Activated CD4-positive, alpha-beta T cell treated with anti-CD3 and anti-CD28 coated beads, Interleukin-2, amount 10 ng/mL, durations not matched to agents 24 days and 14 days (primary cell): Measurements from ENCODE around the gene SLC43A3. TPM values are rescaled to one million over a fixed set of nuclear protein-coding genes. Genes with fewer than 3 reads are reported as not detected.

Experiments
- DNase-seq: peaks from one replicate; pipeline ENCODE4 v3.0.0; 2022
- H3K27ac Mint-ChIP-seq: one replicate; pipeline ENCODE4 v1.8.0; 2022; ENCODE audit warnings: mild to moderate bottlenecking, mixed read lengths
- H3K27me3 Mint-ChIP-seq: one replicate; pipeline ENCODE4 v1.8.0; 2022; ENCODE audit warnings: mixed read lengths
- H3K36me3 Mint-ChIP-seq: one replicate; pipeline ENCODE4 v1.8.0; 2022; ENCODE audit warnings: low read depth, mild to moderate bottlenecking, mixed read lengths
- H3K4me1 Mint-ChIP-seq: one replicate; pipeline ENCODE4 v1.8.0; 2021; ENCODE audit warnings: mixed read lengths
- H3K4me3 Mint-ChIP-seq: one replicate; pipeline ENCODE4 v1.8.0; 2022; ENCODE audit warnings: mild to moderate bottlenecking, moderate library complexity, mixed read lengths
- H3K9me3 Mint-ChIP-seq: one replicate; pipeline ENCODE4 v1.8.0; 2021; ENCODE audit warnings: mixed read lengths
- intact Hi-C: fragments of 100-400 bp; cut with micrococcal nuclease; formaldehyde crosslinking; loops from one replicate; pipeline ENCODE4 v1.15.1; 2023
- total RNA-seq: library from RNA; stranded (reverse); gene quantifications from 2 replicates; pipeline ENCODE4 v1.2.3, GENCODE V29; 2022

Gene SLC43A3
- total RNA-seq, 1 donor from 2014 or later: 261 TPM

DNA sequence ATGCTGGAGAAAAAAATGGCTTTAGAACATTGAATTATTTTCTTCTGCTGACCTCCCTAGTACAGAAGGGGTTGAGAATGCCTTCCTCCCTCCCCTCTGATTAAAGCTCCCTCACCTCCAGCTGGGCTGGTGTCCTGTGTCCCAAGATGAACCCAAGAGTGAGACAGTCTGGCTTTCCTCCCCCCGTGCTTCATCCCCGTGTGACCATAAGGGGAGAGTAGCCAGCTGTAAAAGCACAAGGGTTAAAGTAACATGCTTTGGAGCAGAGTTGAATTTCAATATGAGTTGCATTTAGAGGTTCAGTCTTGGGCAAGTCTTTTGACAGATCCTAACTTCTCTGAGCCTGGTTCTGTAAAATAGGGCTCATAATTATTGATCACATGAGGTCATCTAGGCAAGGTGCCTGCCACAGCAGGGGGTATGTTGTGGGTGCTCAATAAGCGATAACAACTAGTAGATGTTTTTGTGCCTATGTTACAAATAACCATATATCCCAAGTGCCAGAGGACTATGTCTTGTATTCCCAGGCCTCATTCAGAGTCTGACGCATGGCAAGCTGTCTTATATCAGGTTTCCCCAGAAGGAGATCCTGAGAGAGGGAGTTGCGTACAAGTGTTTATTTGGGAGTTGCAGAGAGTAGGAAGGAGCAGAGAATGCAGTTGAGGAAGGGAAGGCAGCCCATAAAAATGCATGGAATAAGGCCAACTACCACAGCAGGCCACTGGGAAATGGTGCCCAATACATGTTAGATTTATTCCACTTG, 40.6 kb downstream of the SLC43A3 start:
- Mint-ChIP-seq H3K4me3 (no peak overlapping the region), H3K9me3 (no peaks in the 10 kb centered on the region), H3K4me1 (no peaks in the 10 kb centered on the region), H3K27ac (no peak overlapping the region), H3K36me3 (no peaks in the 10 kb centered on the region), H3K27me3 (peaks cover 8% of the 10 kb centered on the region)
- DNase-seq: no peak
- intact Hi-C loops: no loop called here

DNA sequence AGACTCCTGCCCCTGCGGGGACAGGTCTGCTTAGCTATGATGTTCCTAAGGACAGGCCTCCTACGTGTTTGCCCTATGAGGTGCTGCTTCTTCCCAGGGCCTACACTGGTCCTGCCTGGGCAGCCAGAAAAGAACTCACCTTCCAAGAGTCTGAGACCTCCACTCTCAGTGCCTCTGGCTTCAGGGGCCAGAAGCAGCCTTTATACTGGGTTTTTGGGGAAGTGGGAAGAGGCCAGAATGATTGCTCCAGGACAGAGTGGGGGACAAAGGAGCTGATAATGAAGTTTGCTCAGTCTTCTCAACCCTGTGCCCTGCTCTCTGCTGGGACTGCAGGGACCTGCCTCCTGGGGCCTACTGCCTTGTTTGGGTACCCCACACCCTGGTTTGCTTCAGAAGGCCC, 45.9 kb downstream of the SLC43A3 start, which contains the start of gene PRG3:
Gene PRG3 (minus strand): TSS at position 176 of the 400 bp plus-strand sequence. CDS start 442 bp downstream, outside the sequence.
- no peaks in the 10 kb centered on the region for H3K4me1 Mint-ChIP-seq
- H3K9me3 Mint-ChIP-seq: no peaks in the 10 kb centered on the region
- intact Hi-C loops: no loop called here
- no peaks in the 10 kb centered on the region for H3K36me3 Mint-ChIP-seq
- no peak within 1 kb of the TSS for H3K27ac Mint-ChIP-seq
- DNase-seq: no peak
- no peak within 1 kb of the TSS for H3K4me3 Mint-ChIP-seq
- peaks cover 6% of the 10 kb centered on the region for H3K27me3 Mint-ChIP-seq

DNA sequence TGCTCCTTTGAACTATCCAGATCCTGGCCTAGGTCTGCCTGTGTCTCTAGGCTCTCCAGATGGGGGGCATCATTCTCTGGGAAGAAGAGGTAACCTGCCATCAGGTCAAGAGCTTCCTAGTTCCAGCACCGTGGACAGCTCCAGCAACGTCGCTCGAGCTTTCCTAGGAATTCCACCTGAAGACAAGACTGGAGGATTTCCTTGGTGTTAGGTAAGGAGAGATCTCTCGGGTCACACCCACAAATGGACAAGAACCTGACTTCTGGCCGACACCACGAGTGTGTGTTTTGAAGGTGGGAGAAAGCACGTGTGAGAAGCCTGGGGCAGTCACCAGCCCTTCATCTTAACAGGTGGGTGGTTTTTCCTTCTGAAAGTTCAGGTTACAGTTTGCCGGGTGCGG, 47.2 kb downstream of the SLC43A3 start:
- intact Hi-C loops: no loop called here
- Mint-ChIP-seq H3K27me3 (peaks cover 6% of the 10 kb centered on the region), H3K4me3 (no peak overlapping the region), H3K27ac (no peak overlapping the region), H3K9me3 (no peaks in the 10 kb centered on the region), H3K4me1 (no peaks in the 10 kb centered on the region), H3K36me3 (no peaks in the 10 kb centered on the region)
- no peak for DNase-seq

DNA sequence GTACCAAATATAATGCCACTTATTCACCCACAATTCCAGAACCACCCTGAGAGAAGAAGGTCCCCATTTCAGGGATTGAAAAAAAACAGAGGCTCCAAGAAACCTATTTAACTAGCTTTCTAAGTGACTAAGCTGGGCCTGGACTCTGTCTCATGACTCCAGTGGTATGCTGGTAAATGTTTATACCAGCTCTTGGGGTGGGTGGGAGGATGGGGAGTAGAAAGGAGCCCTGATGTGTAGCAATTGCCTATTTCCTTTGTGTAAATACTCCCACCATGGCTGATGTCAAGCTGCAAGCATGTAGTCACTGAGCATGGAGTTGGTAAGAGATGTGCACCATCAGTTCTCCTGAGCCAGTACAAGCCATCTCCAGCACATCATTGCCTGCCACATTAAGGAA, 48.7 kb downstream of the SLC43A3 start:
- Mint-ChIP-seq H3K4me1 (no peaks in the 10 kb centered on the region), H3K27ac (no peak overlapping the region), H3K9me3 (no peaks in the 10 kb centered on the region), H3K27me3 (peaks cover 6% of the 10 kb centered on the region), H3K36me3 (no peaks in the 10 kb centered on the region), H3K4me3 (no peak overlapping the region)
- intact Hi-C loops: no loop called here
- no peak for DNase-seq

DNA sequence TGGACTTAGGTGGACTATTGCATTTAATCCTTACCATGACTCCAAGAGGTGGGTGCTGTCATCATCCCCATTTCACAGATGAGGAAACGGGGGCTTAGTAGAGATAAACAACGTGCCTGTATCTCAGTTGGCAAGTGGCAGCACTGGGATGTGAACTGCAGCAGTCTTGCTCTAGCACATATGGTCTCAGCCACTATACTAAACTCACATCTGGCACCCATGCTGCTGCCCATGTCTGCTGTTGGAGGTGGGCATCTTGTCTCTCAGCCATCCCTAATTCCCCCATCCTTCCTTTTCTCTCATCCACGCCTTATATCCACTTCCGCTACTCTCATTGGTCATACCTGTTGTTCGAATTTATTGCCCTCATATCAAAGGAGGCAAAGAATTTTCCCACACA, 49.8 kb downstream of the SLC43A3 start:
- peaks cover under 1% of the 10 kb centered on the region for H3K27me3 Mint-ChIP-seq
- no peaks in the 10 kb centered on the region for H3K4me1 Mint-ChIP-seq

DNA sequence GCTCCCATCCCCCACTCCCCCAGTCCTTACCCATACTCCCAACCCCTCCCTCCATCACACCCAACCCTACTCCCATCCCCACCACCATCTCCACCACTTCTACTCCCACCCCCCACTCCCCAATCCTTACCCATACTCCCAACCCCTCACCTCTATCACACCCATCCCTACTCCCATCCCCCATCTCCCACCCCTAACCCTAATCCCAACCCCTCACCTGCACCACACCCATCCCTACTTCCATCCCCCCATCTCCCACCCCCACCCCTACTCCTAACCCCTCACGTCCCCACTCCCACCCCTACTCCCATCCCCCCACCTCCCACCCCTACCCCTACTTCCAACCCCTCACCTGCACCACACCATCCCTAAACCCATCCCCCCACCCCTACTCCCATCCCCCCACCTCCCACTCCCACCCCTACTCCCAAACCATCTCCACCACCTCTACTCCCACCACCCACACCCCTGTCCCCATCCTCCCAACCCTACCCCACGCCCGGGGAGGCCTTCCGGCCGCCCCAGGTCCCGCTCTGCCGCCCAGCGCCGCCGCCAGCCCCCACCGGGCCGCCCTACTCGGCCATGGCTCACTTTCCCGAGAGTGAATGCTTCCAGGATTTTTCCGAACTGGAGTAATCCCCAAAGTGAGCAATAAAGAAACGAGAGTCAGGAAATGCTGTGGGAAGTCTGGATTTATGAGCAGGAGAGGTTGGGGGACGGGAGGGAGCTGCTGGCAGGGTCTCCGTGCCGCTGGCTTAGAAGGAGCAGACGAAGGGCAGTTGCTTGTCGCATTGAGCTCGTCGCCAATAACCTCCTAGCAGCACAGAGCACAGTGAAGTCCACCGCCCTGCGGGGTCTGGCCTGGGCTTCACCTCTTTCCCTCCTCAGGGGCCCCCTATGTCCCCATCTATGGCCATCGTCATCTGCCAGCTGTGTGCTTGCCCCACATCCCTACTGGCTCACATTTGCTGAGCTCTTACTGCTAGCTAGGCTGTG, 50.5 kb downstream of the SLC43A3 start:
- DNase-seq: no peak
- Mint-ChIP-seq H3K27ac (no peak overlapping the region), H3K27me3 (no peaks in the 10 kb centered on the region), H3K36me3 (no peaks in the 10 kb centered on the region), H3K4me3 (no peak overlapping the region), H3K9me3 (no peaks in the 10 kb centered on the region), H3K4me1 (no peaks in the 10 kb centered on the region)
- intact Hi-C loops: no loop called here

More for the DNA sequence above, 49.8 kb downstream of the SLC43A3 start:
- intact Hi-C loops: no loop called here
- H3K36me3 Mint-ChIP-seq: no peaks in the 10 kb centered on the region
- H3K4me3 Mint-ChIP-seq: no peak overlapping the region
- no peaks in the 10 kb centered on the region for H3K9me3 Mint-ChIP-seq
- no peak overlapping the region for H3K27ac Mint-ChIP-seq
- no peak for DNase-seq

DNA sequence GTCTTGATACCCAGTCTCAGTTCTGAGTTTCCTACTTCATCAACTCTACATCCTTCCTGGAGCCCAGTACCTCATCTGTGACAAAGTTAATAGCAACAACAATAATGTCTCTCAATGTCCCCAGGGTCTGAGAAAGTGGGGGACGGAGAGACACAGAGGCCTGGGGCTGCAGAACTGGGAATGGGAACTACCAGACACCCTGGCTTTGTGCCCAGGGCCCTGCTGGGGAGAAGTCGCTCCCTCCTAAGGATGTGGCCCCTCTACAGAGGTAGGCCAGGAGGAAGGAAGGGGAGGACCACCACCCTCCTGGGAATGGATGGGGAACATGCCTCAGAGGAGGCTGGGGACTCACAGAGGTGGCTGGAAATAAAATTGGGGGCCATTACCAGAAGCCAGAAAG, 51.4 kb downstream of the SLC43A3 start:
- no peak overlapping the region for H3K27ac Mint-ChIP-seq
- no peak for DNase-seq
- H3K4me1 Mint-ChIP-seq: no peaks in the 10 kb centered on the region
- H3K27me3 Mint-ChIP-seq: no peaks in the 10 kb centered on the region
- no peak overlapping the region for H3K4me3 Mint-ChIP-seq
- intact Hi-C loops: no loop called here
- H3K9me3 Mint-ChIP-seq: no peaks in the 10 kb centered on the region
- H3K36me3 Mint-ChIP-seq: no peaks in the 10 kb centered on the region

DNA sequence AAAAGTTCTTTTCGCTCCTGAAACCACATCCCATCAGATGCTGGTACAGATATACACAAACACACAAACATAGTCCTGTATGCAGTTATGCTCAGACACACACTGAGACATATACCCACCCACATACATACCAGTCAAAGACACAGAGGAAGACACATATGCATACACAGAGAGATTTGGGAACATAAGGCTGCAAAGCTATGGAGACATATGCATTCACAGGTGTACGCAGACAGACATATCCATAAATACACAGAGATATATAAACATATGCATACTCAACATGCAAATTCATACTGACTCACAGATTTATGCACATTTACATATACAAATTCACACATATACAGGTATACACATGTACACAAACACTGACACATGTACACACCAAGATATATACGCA, 52.0 kb downstream of the SLC43A3 start:
- H3K4me1 Mint-ChIP-seq: no peaks in the 10 kb centered on the region
- DNase-seq: no peak
- no peak overlapping the region for H3K4me3 Mint-ChIP-seq

DNA sequence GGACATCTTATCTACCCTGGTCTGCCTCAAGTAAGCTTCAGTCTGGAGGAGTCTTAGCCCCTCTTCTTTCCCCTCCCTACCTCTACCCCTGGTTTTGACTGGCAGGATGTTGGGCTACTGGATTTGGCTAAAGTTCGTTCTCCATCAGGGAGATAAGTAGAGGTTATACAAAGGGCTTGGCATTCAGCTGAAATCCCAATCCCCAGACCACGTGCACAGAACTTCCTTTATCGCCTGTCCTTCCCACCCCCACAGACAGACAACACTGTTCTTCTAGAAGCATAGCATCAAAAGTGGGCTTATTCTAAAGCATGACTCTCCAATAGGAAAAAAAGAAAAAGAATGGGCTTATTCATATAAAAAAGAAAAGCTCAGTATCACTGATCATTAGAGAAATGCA, 53.8 kb downstream of the SLC43A3 start:
- no peak overlapping the region for H3K27ac Mint-ChIP-seq
- no peak overlapping the region for H3K4me3 Mint-ChIP-seq
- no peaks in the 10 kb centered on the region for H3K27me3 Mint-ChIP-seq

More for the DNA sequence above, 52.0 kb downstream of the SLC43A3 start:
- Mint-ChIP-seq H3K27me3 (no peaks in the 10 kb centered on the region), H3K27ac (no peak overlapping the region), H3K36me3 (no peaks in the 10 kb centered on the region), H3K9me3 (no peaks in the 10 kb centered on the region)
- intact Hi-C loops: no loop called here

DNA sequence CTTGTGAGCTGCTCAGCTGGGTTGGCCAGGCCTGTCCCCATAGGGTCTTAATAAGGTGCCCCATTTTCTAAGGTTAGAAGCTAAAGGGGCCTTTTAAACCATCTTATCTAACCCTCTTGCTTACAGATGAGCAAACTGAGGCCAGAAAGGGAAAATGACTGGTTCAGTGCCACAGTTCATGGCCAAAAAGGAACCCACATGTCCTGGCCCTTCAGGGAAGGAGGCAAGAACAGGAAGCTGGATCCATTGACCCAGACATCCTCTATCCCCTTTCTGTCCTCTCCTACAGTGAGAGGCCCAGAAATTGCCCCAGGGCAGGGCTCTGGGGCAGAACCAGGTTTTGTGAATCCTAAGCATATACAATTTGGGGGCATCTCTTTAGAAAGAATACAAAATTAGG, 56.0 kb downstream of the SLC43A3 start:
- intact Hi-C loops: no loop called here
- H3K4me3 Mint-ChIP-seq: no peak overlapping the region
- H3K36me3 Mint-ChIP-seq: no peaks in the 10 kb centered on the region
- no peaks in the 10 kb centered on the region for H3K9me3 Mint-ChIP-seq
- DNase-seq: no peak
- no peaks in the 10 kb centered on the region for H3K4me1 Mint-ChIP-seq
- H3K27ac Mint-ChIP-seq: no peak overlapping the region
- no peaks in the 10 kb centered on the region for H3K27me3 Mint-ChIP-seq

More for the DNA sequence above, 53.8 kb downstream of the SLC43A3 start:
- DNase-seq: no peak
- no peaks in the 10 kb centered on the region for H3K36me3 Mint-ChIP-seq
- no peaks in the 10 kb centered on the region for H3K9me3 Mint-ChIP-seq
- intact Hi-C loops: no loop called here
- no peaks in the 10 kb centered on the region for H3K4me1 Mint-ChIP-seq

DNA sequence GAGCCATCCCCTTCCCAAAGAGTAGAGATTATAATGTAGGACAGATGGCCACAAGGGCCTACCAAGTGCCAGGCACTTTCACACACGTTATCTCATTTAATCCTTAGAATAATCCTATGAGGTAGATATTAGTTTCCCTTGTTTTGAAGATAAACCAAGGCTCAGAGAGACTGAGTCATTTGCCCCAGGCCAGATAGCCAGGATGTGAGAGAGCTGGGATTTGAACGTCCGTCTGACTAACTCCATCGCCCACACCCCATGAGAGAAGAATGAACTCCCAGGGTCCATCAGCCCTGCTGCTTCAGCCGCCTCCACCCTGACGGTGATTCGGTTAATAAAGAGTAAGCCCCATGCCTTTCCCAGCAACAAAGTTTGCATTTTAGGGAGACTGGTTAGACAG, 56.7 kb downstream of the SLC43A3 start:
- no peak for DNase-seq
- Mint-ChIP-seq H3K9me3 (no peaks in the 10 kb centered on the region), H3K27ac (no peak overlapping the region), H3K36me3 (no peaks in the 10 kb centered on the region), H3K4me1 (no peaks in the 10 kb centered on the region), H3K27me3 (no peaks in the 10 kb centered on the region), H3K4me3 (no peak overlapping the region)
- intact Hi-C loops: no loop called here

DNA sequence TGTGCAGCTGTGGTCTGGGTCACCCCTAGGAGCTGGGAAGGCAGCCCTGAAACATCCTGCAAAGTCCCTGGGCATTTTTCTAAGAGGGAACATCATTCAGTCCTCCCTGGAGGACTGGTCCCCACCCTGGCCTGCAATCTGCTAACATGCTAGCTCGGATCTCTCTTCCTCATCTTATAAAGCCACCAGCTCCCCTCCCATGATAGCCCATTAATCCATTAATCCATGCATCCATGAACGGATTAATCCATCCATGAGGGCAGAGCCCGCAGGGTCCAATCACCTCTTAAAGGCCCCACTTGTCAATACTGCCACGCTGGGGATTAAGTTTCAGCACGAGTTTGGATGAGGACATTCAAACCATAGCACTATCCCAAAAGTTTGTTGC, 58.1 kb downstream of the SLC43A3 start:
- no peaks in the 10 kb centered on the region for H3K36me3 Mint-ChIP-seq
- H3K9me3 Mint-ChIP-seq: no peaks in the 10 kb centered on the region
- no peak for DNase-seq
- no peaks in the 10 kb centered on the region for H3K4me1 Mint-ChIP-seq
- intact Hi-C loops: no loop called here
- H3K27ac Mint-ChIP-seq: no peak overlapping the region
- H3K27me3 Mint-ChIP-seq: no peaks in the 10 kb centered on the region
- H3K4me3 Mint-ChIP-seq: no peak overlapping the region

DNA sequence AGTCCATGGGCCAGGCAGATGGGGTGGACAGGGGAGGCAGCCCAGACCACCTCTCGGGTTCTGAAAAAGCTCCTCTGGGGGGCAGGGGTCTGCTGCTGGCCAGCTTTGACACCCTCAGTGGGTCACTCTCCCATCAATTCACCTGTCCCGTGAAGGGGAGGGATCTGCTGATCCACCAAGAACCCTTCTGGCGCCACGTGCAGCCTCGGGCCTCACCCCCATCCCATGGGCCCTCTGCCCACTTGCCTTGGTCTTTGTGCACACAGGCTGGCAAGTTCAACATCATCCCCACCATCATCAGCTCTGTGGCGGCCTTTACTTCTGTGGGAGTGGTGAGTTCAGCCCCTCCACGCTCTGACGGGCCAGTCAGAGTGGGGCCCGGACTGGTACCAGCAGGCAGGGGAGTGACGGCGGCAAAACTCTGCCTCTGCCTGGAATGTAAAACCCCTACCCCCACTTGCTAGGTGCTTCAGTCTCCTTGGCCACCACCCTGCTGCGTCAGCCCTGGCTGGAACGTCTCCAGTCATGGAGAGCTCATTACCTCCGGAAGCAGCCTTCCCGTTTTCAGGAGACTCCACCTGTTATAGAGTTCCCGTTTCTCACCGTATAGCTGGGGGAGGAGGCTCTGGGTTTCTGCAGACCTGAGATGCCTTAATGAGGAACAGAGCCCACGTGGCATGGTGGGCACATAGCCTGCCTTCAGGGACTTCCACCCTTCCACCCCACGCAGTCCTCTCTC, 58.6 kb downstream of the SLC43A3 start:
- no peak for DNase-seq
- H3K27ac Mint-ChIP-seq: no peak overlapping the region
- no peak overlapping the region for H3K4me3 Mint-ChIP-seq
- intact Hi-C loops: no loop called here
- H3K4me1 Mint-ChIP-seq: no peaks in the 10 kb centered on the region
- no peaks in the 10 kb centered on the region for H3K36me3 Mint-ChIP-seq
- H3K9me3 Mint-ChIP-seq: no peaks in the 10 kb centered on the region
- H3K27me3 Mint-ChIP-seq: no peaks in the 10 kb centered on the region
